Retina (tissue), 1 donor: ENCODE measurements around the gene THAP8.
"Not testable (repeated sequence)": the region's sequence is repeated elsewhere in the genome, so short reads cannot be mapped to it uniquely, and the experiment has no call there.

Experiments used
- DNase-seq: peaks from one replicate; pipeline ENCODE4 v3.0.0-alpha.2; 2016

The THAP8 gene, protein sequence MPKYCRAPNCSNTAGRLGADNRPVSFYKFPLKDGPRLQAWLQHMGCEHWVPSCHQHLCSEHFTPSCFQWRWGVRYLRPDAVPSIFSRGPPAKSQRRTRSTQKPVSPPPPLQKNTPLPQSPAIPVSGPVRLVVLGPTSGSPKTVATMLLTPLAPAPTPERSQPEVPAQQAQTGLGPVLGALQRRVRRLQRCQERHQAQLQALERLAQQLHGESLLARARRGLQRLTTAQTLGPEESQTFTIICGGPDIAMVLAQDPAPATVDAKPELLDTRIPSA

GRCh38 chr19:36054119-36054732 lies at the start of gene THAP8:
THAP8 (minus strand) TSS chr19:36054285; CDS start chr19:36054217, 68 bp downstream.
- DNase-seq, result peak; percentile 100

DNA sequence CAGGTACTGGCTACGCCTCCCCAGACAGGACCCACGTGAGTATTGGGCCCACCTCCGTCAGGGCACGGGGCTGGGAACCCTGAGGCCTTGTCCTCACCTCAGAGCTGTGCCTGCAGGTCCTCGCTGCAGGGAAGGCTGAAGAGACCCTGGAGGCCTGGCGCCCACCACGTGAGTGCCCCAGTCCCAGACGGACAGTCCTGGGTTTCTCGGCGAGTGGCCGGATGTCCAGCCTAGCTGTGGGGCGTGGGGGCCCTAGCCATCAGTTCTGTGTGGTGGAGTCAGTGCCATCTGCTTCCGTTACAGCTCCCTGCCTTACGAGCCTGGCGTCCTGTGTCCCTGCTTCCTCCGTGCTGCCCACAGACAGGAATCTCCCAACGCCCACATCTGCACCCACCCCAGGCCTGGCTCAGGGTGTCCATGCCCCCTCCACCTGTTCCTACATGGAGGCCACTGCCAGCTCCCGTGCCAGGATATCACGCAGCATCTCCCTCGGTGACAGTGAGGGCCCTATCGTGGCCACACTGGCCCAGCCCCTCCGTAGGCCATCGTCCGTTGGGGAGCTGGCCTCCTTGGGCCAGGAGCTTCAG lies 49.0 kb upstream of the THAP8 start:
- DNase-seq, result no peak

DNA sequence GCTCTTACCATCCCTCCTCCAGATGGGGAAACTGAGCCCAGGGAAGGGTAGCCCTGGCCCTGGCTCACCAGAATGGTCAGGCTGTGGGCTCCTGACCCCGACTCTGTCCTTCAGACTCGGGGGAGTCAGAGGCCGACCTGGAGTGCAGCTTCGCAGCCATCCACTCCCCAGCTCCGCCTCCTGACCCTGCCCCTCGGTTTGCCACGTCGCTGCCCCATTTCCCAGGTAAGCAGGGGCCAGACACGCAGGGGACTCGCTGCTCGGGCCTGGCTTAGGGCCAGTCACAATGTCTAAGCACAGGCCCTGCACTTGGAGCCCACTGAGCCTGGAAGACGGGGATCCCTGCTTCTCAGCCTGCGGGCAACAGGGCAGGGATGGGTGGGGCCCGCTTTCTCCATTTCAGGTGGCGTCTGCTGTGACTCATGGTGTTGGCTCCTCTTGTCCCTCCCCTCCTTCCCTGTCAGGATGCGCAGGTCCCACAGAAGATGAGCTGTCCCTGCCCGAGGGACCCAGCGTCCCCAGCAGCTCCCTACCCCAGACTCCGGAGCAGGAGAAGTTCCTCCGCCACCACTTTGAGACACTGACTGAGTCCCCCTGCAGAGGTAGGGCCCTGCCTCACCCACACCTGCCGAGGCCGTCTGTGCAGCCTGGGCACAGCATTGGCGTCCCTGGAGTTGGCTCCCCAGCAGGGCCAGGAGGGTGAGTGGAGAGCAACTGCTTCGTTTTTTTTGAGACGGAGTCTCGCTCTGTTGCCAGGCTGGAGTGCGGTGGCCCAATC lies 47.7 kb upstream of the THAP8 start:
- no peak for DNase-seq

DNA sequence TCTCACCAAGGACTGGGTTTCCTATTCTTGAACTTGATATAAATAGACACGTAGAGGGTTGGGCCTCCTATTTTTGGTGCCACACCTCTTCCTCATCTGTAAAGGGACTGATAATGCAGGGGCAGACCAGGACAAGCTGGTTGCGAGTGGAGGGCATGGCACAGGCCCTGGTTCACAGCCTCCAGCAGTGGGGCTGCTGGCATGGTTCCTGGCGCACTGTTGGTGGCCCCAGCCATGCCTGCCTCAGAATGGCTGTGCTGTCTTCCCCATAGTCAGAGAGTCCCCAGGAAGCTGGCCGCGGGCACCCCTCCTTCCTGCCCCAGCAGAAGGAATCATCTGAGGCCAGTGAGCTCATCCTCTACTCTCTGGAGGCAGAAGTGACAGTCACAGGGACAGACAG lies 46.4 kb upstream of the THAP8 start:
- DNase-seq, result no peak

GRCh38 chr19:36099166-36099785 lies 45.2 kb upstream of the THAP8 start:
- no peak for DNase-seq

DNA sequence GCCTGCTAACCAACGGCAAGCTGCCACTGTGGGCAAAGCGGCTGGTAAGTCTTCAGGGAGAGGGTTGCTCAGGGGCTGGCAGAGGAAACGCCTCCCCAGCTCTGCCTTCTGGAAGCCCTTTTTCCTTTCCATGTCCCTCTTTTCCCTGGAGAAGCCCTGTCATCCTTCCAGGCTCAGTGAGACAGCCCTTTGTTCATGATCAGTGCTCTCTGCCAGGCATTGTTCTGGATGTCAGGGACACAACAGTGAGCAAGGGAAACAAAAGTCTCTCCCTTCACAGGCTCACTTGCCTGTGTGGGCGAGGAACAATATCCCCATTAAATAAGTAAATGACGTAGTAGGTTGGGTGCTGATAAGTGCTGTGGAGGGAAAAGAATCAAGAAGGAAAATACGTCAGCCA lies 43.0 kb upstream of the THAP8 start:
- DNase-seq, result no peak

GRCh38 chr19:36093687-36094086 lies 39.6 kb upstream of the THAP8 start:
- no peak for DNase-seq

DNA sequence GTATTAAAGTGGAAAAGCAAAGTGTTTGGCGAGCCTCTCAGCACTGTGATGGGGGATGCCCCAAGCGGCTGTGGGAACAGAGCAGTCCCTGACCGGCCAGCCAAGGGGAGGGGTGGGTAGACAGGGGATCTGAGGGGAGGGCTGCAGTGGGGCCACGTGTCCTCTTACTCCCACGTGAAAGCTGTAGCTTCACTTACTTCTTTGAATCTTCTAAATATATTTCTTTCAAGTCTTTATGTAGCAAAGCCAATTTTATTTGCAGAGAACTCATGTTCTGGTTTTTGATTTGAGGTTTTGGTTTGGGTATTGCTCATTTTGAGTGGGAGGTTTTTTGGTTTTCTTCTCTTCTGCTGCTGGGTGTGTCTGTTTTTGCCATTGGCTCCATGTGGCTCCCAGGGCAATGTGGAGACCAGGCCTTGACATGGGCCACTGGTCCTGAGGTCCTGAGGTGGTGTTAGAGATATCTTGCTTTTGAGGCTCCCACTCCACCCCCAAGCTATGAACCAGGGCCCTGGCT lies 39.1 kb upstream of the THAP8 start:
- no peak for DNase-seq

- no peak for DNase-seq
Observed at GRCh38 chr19:36092566-36092965, 38.5 kb upstream of the THAP8 start.

DNA sequence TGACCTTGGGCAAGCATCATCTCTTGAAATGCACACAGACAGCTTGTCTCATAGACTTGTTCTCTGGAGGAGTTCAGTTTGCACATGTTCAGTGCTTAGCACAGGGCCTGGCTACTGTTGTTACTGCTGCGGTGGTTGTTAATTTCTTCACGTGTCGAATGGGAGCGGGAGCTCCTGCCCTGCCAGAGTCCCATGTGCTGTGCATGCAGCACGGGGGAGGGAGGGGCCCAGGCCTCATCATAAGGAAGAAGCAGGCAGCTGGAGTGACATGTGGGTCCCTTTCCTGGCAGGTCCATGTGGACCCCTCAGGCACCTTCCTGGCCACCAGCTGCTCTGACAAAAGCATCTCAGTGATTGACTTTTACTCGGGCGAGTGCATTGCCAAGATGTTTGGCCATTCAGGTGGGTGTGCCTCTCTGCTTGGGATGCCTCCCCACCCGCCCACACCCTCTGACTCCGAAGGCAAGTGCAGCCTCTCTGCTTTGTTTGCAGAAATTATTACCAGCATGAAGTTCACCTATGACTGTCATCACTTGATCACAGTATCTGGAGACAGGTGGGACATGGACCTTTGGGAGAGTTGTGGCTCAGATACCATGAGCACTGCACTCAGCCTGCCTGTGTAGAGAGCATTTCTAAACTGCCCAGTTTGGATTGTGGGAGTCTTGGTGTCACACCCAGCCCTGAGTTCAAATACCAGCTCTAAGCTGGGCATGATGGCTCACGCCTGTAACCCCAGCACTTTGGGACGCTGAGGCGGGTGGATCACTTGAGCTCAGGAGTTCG lies 37.0 kb upstream of the THAP8 start:
- DNase-seq, result no peak

DNA sequence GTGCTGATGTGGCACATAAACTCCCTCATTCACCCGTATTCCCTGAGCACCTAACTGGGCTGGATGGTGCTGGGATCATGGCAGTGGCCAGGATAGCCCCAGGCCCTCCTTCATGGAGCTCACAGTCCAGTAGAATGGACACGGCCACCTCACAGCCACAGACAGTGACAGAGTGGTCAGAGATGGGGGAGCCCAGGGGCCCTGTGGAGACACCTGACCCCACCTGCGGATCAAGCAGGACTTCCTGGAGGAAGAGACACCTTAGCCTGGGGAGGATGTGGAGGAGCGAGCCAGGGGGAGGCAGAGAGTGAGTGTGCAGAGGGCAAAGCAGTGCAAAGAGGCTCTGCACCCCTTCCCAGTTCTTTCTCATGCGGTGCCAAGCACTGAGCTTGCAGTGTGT lies 35.8 kb upstream of the THAP8 start:
- DNase-seq, result no peak

DNA sequence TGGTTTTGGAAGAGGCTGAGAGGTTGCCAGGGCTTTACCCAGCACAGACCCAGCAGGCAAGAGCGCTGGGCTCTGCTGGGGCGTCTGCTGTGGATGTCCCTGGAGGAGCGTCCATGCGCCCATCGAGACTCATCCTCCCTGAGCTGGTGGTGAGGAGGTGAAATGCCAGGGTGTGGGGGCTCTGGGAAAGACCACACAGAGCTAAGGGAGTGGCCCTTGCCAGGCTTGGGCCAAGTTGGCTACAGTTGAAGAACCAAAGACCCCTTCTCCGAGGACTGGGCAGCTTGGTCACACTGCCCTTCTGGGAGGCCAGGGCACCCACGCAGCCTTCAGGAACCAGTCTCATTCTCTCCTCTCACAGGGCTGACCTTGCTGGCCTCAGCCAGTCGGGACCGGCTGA lies 32.2 kb upstream of the THAP8 start:
- no peak for DNase-seq

- DNase-seq, result no peak
Observed at GRCh38 chr19:36084231-36085009, 30.3 kb upstream of the THAP8 start.

GRCh38 chr19:36082916-36083315 lies 28.8 kb upstream of the THAP8 start:
- no peak for DNase-seq

DNA sequence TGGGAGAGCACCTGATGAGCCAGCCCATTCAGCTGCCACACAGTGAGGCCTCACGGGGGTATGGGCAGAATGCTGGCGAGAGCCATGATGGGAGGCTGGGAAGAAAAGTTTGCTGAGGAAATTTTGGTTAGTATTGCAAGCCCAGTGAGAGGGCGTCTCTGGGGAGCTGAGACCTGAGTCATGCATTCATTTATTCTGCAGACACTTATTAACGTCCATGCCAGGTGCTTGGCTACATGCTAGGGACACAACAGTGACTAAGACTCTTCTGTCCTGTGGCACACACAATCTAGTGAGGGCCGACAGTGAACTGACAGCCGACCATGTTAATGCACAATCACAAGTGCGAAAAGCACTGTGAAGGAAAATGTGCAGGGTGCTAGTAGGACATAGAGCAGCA lies 27.8 kb upstream of the THAP8 start:
- DNase-seq, result no peak

DNA sequence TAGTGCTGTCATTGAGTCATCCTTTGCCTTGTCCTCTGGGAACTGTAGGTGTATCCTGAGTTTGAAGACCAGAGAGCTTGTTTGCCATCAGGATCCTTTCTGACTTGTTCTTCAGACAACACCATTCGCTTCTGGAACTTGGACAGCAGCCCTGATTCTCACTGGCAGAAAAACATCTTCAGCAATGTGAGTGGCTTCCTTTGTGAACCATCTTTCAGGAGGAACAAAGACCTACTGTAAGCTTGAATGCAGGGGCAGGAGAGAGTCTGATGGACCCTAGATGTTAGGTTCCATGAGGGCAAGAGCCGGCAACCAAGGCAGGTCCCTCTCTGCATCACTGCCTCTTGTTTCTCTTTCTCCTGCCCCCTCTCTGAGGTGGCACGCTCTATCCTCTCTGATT lies 27.3 kb upstream of the THAP8 start:
- no peak for DNase-seq

DNA sequence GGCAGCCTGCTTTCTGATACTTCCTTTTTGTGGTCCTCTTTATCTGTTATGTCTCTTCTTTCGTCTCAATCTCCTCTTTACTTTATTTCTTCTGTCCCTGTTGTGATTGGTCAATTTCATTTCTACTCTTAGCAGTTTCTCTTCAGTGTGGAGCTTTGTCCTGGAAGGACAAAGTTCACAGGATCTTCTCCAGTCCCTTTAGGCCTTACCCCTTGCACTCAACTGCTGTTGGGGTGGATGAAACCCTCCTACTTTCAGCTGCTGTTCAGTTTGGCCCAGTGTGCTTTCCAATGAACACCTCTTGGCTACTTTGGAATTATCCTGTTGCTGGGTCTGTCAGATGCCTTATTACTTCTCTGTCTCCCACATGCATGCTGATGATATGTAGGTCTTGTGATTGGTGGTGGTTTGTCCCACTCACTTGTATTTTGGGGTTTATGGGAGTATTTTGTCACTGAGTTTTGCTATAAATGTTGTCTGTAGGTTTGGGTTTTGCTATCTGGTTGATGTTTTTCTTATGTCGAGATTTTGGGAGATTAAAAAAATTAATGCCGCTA lies 25.4 kb upstream of the THAP8 start:
- no peak for DNase-seq

- no peak for DNase-seq
Observed at GRCh38 chr19:36073121-36073876, 19.2 kb upstream of the THAP8 start.

DNA sequence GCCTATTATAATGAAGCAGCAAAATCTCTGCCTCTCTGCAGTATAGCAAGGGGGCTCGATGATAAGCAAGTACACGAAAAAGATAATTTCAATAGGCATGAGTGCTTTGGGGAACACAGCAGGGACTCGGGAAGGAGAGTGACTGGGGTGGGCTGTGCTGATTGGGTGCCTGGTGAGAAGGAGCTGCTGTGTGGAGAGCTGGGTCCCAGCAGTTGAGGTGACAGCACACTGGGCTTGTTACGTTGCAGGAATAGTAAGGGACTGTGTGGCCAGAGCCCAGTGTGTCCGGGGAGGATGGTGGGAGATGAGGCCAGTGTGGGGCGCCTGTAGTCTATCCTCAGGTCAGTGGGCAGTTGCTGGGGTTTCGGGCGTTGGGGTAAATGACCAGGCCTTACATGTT lies 18.0 kb upstream of the THAP8 start:
- no peak for DNase-seq

DNA sequence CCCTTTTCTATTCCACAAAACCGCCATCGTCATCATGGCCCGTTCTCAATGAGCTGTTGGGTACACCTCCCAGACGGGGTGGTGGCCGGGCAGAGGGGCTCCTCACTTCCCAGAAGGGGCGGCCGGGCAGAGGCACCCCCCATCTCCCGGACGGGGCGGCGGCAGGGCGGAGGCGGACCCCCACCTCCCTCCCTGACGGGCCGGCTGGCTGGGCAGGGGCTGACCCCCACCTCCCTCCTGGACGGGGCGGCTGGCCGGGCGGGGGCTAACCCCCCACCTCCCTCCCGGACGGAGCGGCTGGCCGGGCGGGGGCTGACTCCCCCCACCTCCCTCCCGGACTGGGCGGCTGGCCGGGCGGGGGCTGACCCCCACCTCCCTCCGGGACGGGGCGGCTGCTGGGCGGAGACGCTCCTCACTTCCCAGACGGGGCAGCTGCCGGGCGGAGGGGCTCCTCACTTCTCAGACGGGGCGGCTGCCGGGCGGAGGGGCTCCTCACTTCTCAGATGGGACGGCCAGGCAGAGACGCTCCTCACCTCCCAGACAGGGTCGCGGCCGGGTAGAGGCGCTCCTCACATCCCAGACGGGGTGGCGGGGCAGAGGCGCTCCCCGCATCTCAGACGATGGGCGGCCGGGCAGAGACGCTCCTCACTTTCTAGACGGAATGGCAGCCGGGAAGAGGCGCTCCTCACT lies 14.9 kb upstream of the THAP8 start:
- not testable (repeated sequence) for DNase-seq
